Measurements from ENCODE around the gene PPP3R1.

PPP3R1 gene

GRCh38 chr2:68190991-68191731 lies 61.2 kb downstream of the PPP3R1 start:
- Histone ChIP-seq H3K27ac (no peak overlapping the region), H2AFZ (ENCODE audit: low read depth) (no peak overlapping the region), H3K9ac (no peak overlapping the region), H4K20me1 (ENCODE audit: insufficient read depth) (peaks cover 40% of the 10 kb centered on the region), H3K79me2 (ENCODE audit: insufficient read depth, low read depth) (peaks cover 85% of the 10 kb centered on the region), H3K27me3 (ENCODE audit: insufficient read depth, low read depth) (no peaks in the 10 kb centered on the region), H3K4me2 (no peak overlapping the region), H3K4me3 (IDR thresholded peaks at IDR 0.05; ENCODE audit: insufficient read depth, low read depth, low read length) (no peak overlapping the region), H3K36me3 (ENCODE audit: insufficient read depth) (no peaks in the 10 kb centered on the region), H3K4me1 (ENCODE audit: low read depth, poor library complexity, severe bottlenecking) (peaks cover 42% of the 10 kb centered on the region)
- no peak for TF ChIP-seq CTCF (conservative IDR thresholded peaks at IDR 0.05; ENCODE audit: low read depth, low read length)

GRCh38 chr2:68189991-68190784 lies 62.1 kb downstream of the PPP3R1 start:
- H3K27me3 ChIP-seq (ENCODE audit: insufficient read depth, low read depth), result no peaks in the 10 kb centered on the region
- no peak overlapping the region for H3K27ac ChIP-seq
- H3K4me1 ChIP-seq (ENCODE audit: low read depth, poor library complexity, severe bottlenecking), result peaks cover 33% of the 10 kb centered on the region
- TF ChIP-seq CTCF (conservative IDR thresholded peaks at IDR 0.05; ENCODE audit: low read depth, low read length), result no peak
- H3K4me3 ChIP-seq (IDR thresholded peaks at IDR 0.05; ENCODE audit: insufficient read depth, low read depth, low read length), result no peak overlapping the region
- no peak overlapping the region for H3K4me2 ChIP-seq
- no peak overlapping the region for H3K9ac ChIP-seq
- peaks cover 78% of the 10 kb centered on the region for H3K79me2 ChIP-seq (ENCODE audit: insufficient read depth, low read depth)
- peaks cover 6% of the 10 kb centered on the region; the same call in 1 of the 2 replicates for H3K36me3 ChIP-seq (ENCODE audit: insufficient read depth)
- peaks cover 36% of the 10 kb centered on the region for H4K20me1 ChIP-seq (ENCODE audit: insufficient read depth)
- no peak overlapping the region for H2AFZ ChIP-seq (ENCODE audit: low read depth)

- Histone ChIP-seq H3K9ac (no peak overlapping the region), H3K27ac (no peak overlapping the region)
These were observed 63.5 kb downstream of the PPP3R1 start for GRCh38 chr2:68188831-68189230.

GRCh38 chr2:68187329-68187728 lies 65.0 kb downstream of the PPP3R1 start:
- Histone ChIP-seq H4K20me1 (ENCODE audit: insufficient read depth) (peaks cover 27% of the 10 kb centered on the region; the same call in 1 of the 2 replicates), H2AFZ (ENCODE audit: low read depth) (no peak overlapping the region), H3K27me3 (ENCODE audit: insufficient read depth, low read depth) (no peaks in the 10 kb centered on the region), H3K4me2 (no peak overlapping the region), H3K79me2 (ENCODE audit: insufficient read depth, low read depth) (peaks cover 49% of the 10 kb centered on the region), H3K36me3 (ENCODE audit: insufficient read depth) (peaks cover 6% of the 10 kb centered on the region; the same call in 1 of the 2 replicates), H3K9ac (no peak overlapping the region), H3K4me3 (IDR thresholded peaks at IDR 0.05; ENCODE audit: insufficient read depth, low read depth, low read length) (no peak overlapping the region), H3K27ac (no peak overlapping the region), H3K4me1 (ENCODE audit: low read depth, poor library complexity, severe bottlenecking) (peaks cover 26% of the 10 kb centered on the region)
- TF ChIP-seq CTCF (conservative IDR thresholded peaks at IDR 0.05; ENCODE audit: low read depth, low read length), result no peak

More at GRCh38 chr2:68188831-68189230, 63.5 kb downstream of the PPP3R1 start:
- peaks cover 64% of the 10 kb centered on the region for H3K79me2 ChIP-seq (ENCODE audit: insufficient read depth, low read depth)
- peaks cover 29% of the 10 kb centered on the region; the same call in 1 of the 2 replicates for H4K20me1 ChIP-seq (ENCODE audit: insufficient read depth)
- no peak overlapping the region for H3K4me3 ChIP-seq (IDR thresholded peaks at IDR 0.05; ENCODE audit: insufficient read depth, low read depth, low read length)
- H3K36me3 ChIP-seq (ENCODE audit: insufficient read depth), result peaks cover 6% of the 10 kb centered on the region; the same call in 1 of the 2 replicates
- peaks cover 26% of the 10 kb centered on the region for H3K4me1 ChIP-seq (ENCODE audit: low read depth, poor library complexity, severe bottlenecking)
- no peaks in the 10 kb centered on the region for H3K27me3 ChIP-seq (ENCODE audit: insufficient read depth, low read depth)
- no peak overlapping the region for H2AFZ ChIP-seq (ENCODE audit: low read depth)
- TF ChIP-seq CTCF (conservative IDR thresholded peaks at IDR 0.05; ENCODE audit: low read depth, low read length), result no peak
- H3K4me2 ChIP-seq, result no peak overlapping the region
